Activated T-cell treated with anti-CD3 and anti-CD28 coated beads, Interleukin-2, amount 50 U/mL, for 24 hours (primary cell): ENCODE data around the gene MNX1.

Experiments
- DNase-seq: peaks from one replicate; pipeline ENCODE4 v3.0.0-alpha.2; 2020
- H3K27ac Mint-ChIP-seq: 2 replicates; pipeline ENCODE4 v1.8.0; 2020; ENCODE audit warnings: mild to moderate bottlenecking, mixed read lengths
- H3K27me3 Mint-ChIP-seq: 2 replicates; pipeline ENCODE4 v1.8.0; 2020; ENCODE audit warnings: mixed read lengths
- H3K36me3 Mint-ChIP-seq: 2 replicates; pipeline ENCODE4 v1.8.0; 2020; ENCODE audit warnings: low read depth, mixed read lengths
- H3K4me1 Mint-ChIP-seq: 2 replicates; pipeline ENCODE4 v1.8.0; 2020; ENCODE audit warnings: low read depth, mixed read lengths
- H3K4me3 Mint-ChIP-seq: 2 replicates; pipeline ENCODE4 v1.8.0; 2020; ENCODE audit warnings: mild to moderate bottlenecking, moderate library complexity, mixed read lengths
- H3K9me3 Mint-ChIP-seq: 2 replicates; pipeline ENCODE4 v1.8.0; 2020; ENCODE audit warnings: mixed read lengths

The MNX1 gene

GRCh38 chr7:157010588-157011332, at the start of gene MNX1:
MNX1 (minus strand) TSS chr7:157010663; CDS start chr7:157010350, 313 bp downstream.
- no peaks in the 10 kb centered on the region for H3K9me3 Mint-ChIP-seq
- no peaks in the 10 kb centered on the region for H3K36me3 Mint-ChIP-seq
- no peak within 1 kb of the TSS for H3K27ac Mint-ChIP-seq
- H3K27me3 Mint-ChIP-seq: peaks cover 87% of the 10 kb centered on the region
- peak; percentile 59 for DNase-seq
- H3K4me3 Mint-ChIP-seq: peak within 1 kb of the TSS; percentile 53
- H3K4me1 Mint-ChIP-seq: peaks cover 21% of the 10 kb centered on the region

- Mint-ChIP-seq H3K36me3 (no peaks in the 10 kb centered on the region), H3K4me1 (no peaks in the 10 kb centered on the region), H3K4me3 (no peak overlapping the region), H3K27ac (no peak overlapping the region), H3K27me3 (peaks cover 56% of the 10 kb centered on the region), H3K9me3 (peaks cover 14% of the 10 kb centered on the region)
- DNase-seq: no peak
These were observed 49.1 kb upstream of the MNX1 start for GRCh38 chr7:157059534-157059933.

- Mint-ChIP-seq H3K27me3 (peaks cover 58% of the 10 kb centered on the region), H3K9me3 (peaks cover 10% of the 10 kb centered on the region), H3K4me3 (no peak overlapping the region), H3K36me3 (no peaks in the 10 kb centered on the region), H3K4me1 (no peaks in the 10 kb centered on the region), H3K27ac (no peak overlapping the region)
- DNase-seq: no peak
These were observed 48.2 kb upstream of the MNX1 start for GRCh38 chr7:157058701-157059100.

GRCh38 chr7:157058068-157058467, 47.6 kb upstream of the MNX1 start:
- Mint-ChIP-seq H3K4me3 (no peak overlapping the region), H3K27me3 (peaks cover 60% of the 10 kb centered on the region), H3K36me3 (no peaks in the 10 kb centered on the region), H3K27ac (no peak overlapping the region), H3K9me3 (peaks cover 8% of the 10 kb centered on the region), H3K4me1 (no peaks in the 10 kb centered on the region)
- DNase-seq: no peak

GRCh38 chr7:157056957-157057902, 46.8 kb upstream of the MNX1 start:
- H3K9me3 Mint-ChIP-seq: peaks cover 5% of the 10 kb centered on the region
- no peak for DNase-seq
- peaks cover 55% of the 10 kb centered on the region for H3K27me3 Mint-ChIP-seq
- no peak overlapping the region for H3K4me3 Mint-ChIP-seq
- H3K4me1 Mint-ChIP-seq: no peaks in the 10 kb centered on the region
- no peak overlapping the region for H3K27ac Mint-ChIP-seq
- no peaks in the 10 kb centered on the region for H3K36me3 Mint-ChIP-seq

GRCh38 chr7:157056246-157056645, 45.8 kb upstream of the MNX1 start:
- peaks cover 53% of the 10 kb centered on the region for H3K27me3 Mint-ChIP-seq
- no peak overlapping the region for H3K4me3 Mint-ChIP-seq
- H3K9me3 Mint-ChIP-seq: no peaks in the 10 kb centered on the region
- H3K4me1 Mint-ChIP-seq: no peaks in the 10 kb centered on the region
- no peak overlapping the region for H3K27ac Mint-ChIP-seq
- no peaks in the 10 kb centered on the region for H3K36me3 Mint-ChIP-seq
- DNase-seq: no peak

GRCh38 chr7:157054927-157055326, 44.5 kb upstream of the MNX1 start:
- Mint-ChIP-seq H3K27ac (no peak overlapping the region), H3K36me3 (no peaks in the 10 kb centered on the region), H3K27me3 (peaks cover 58% of the 10 kb centered on the region), H3K4me3 (no peak overlapping the region), H3K9me3 (no peaks in the 10 kb centered on the region), H3K4me1 (no peaks in the 10 kb centered on the region)
- no peak for DNase-seq

GRCh38 chr7:157053118-157053517, 42.7 kb upstream of the MNX1 start:
- Mint-ChIP-seq H3K4me1 (no peaks in the 10 kb centered on the region), H3K36me3 (no peaks in the 10 kb centered on the region), H3K27ac (no peak overlapping the region), H3K27me3 (peaks cover 41% of the 10 kb centered on the region), H3K9me3 (no peaks in the 10 kb centered on the region), H3K4me3 (no peak overlapping the region)
- DNase-seq: no peak

- peaks cover 12% of the 10 kb centered on the region for H3K27me3 Mint-ChIP-seq
- H3K4me1 Mint-ChIP-seq: no peaks in the 10 kb centered on the region
- H3K9me3 Mint-ChIP-seq: no peaks in the 10 kb centered on the region
These were observed 36.7 kb upstream of the MNX1 start for GRCh38 chr7:157047148-157047547.

GRCh38 chr7:157046681-157047080, 36.2 kb upstream of the MNX1 start:
- Mint-ChIP-seq H3K27me3 (peaks cover 10% of the 10 kb centered on the region), H3K4me1 (no peaks in the 10 kb centered on the region), H3K9me3 (no peaks in the 10 kb centered on the region), H3K36me3 (no peaks in the 10 kb centered on the region), H3K4me3 (no peak overlapping the region), H3K27ac (no peak overlapping the region)
- no peak for DNase-seq

More at GRCh38 chr7:157047148-157047547, 36.7 kb upstream of the MNX1 start:
- DNase-seq: no peak
- no peak overlapping the region for H3K27ac Mint-ChIP-seq
- no peak overlapping the region for H3K4me3 Mint-ChIP-seq
- H3K36me3 Mint-ChIP-seq: no peaks in the 10 kb centered on the region

GRCh38 chr7:157044943-157045660, 34.6 kb upstream of the MNX1 start:
- Mint-ChIP-seq H3K4me1 (no peaks in the 10 kb centered on the region), H3K36me3 (no peaks in the 10 kb centered on the region), H3K9me3 (no peaks in the 10 kb centered on the region), H3K27ac (no peak overlapping the region), H3K27me3 (peaks cover 3% of the 10 kb centered on the region), H3K4me3 (no peak overlapping the region)
- no peak for DNase-seq

- no peak overlapping the region for H3K4me3 Mint-ChIP-seq
- H3K9me3 Mint-ChIP-seq: no peaks in the 10 kb centered on the region
- H3K27ac Mint-ChIP-seq: no peak overlapping the region
- no peaks in the 10 kb centered on the region for H3K27me3 Mint-ChIP-seq
- no peaks in the 10 kb centered on the region for H3K36me3 Mint-ChIP-seq
- no peaks in the 10 kb centered on the region for H3K4me1 Mint-ChIP-seq
- DNase-seq: no peak
These were observed 33.8 kb upstream of the MNX1 start for GRCh38 chr7:157044147-157044687.

- Mint-ChIP-seq H3K4me3 (no peak overlapping the region), H3K9me3 (no peaks in the 10 kb centered on the region), H3K27ac (no peak overlapping the region), H3K36me3 (no peaks in the 10 kb centered on the region), H3K27me3 (no peaks in the 10 kb centered on the region), H3K4me1 (no peaks in the 10 kb centered on the region)
- no peak for DNase-seq
These were observed 33.3 kb upstream of the MNX1 start for GRCh38 chr7:157043745-157044144.

- no peaks in the 10 kb centered on the region for H3K36me3 Mint-ChIP-seq
- no peaks in the 10 kb centered on the region for H3K9me3 Mint-ChIP-seq
- H3K4me3 Mint-ChIP-seq: no peak overlapping the region
These were observed 31.2 kb upstream of the MNX1 start for GRCh38 chr7:157041514-157042277.

More at GRCh38 chr7:157041514-157042277, 31.2 kb upstream of the MNX1 start:
- Mint-ChIP-seq H3K4me1 (no peaks in the 10 kb centered on the region), H3K27ac (no peak overlapping the region), H3K27me3 (peaks cover 6% of the 10 kb centered on the region)
- DNase-seq: no peak
